H1 (cell line): Measurements from ENCODE around the gene FAM204A. TPM values are rescaled to one million over a fixed set of nuclear protein-coding genes. Genes with fewer than 3 reads are reported as not detected.
A peak's percentile ranks its signal among the peaks of the same experiment; 100 is the strongest.

ENCODE experiments used
- CTCF ChIA-PET: fragments of 300-600 bp; sonication (Branson Sonifier 250); formaldehyde crosslinking; loops from one replicate; lab custom pipeline; 2021; ENCODE audit not compliant: partially characterized antibody; lab: Charles Lee
- POLR2A ChIA-PET: fragments of 300-600 bp; sonication (Branson Sonifier 250); formaldehyde crosslinking; loops from one replicate; lab custom pipeline; 2021; ENCODE audit warnings: inconsistent platforms; ENCODE audit not compliant: partially characterized antibody; lab: Charles Lee
- DNase-seq, 2 experiments: peaks; one replicate each; pipeline versions ENCODE4 v3.0.0 to v3.0.0-alpha.2; 2010 to 2022; ENCODE audit warnings: low spot score in 2 of 2, low read depth in 1 of 2, mixed read lengths in 1 of 2
- FAIRE-seq: peaks from 2 replicates; lab custom pipeline; 2011; peaks lifted over from hg19 to GRCh38; lab: Jason Lieb, UNC
- H2AFZ ChIP-seq: 2 replicates; pipeline ENCODE4 v1.8.1; 2012; ENCODE audit warnings: low read length, inconsistent platforms
- H2AK5ac ChIP-seq: 2 replicates; pipeline ENCODE4 v1.6.1; 2013; ENCODE audit warnings: low read depth, low read length
- H2BK120ac ChIP-seq: replicated peaks from 2 replicates; pipeline ENCODE3; 2013; ENCODE audit warnings: low read depth, low read length, inconsistent platforms
- H2BK12ac ChIP-seq: 2 replicates; pipeline ENCODE4 v1.6.1; 2013; ENCODE audit warnings: low read depth, low read length
- H2BK15ac ChIP-seq: 2 replicates; pipeline ENCODE4 v1.6.1; 2013; ENCODE audit warnings: low read length
- H2BK20ac ChIP-seq: 2 replicates; pipeline ENCODE4 v1.6.1; 2013; ENCODE audit warnings: low read length
- H2BK5ac ChIP-seq: 2 replicates; pipeline ENCODE4 v1.6.1; 2013; ENCODE audit warnings: low read depth, low read length
- H3K14ac ChIP-seq: 2 replicates; pipeline ENCODE4 v1.6.1; 2013; ENCODE audit warnings: inconsistent platforms; ENCODE audit not compliant: insufficient read length
- H3K18ac ChIP-seq: 2 replicates; pipeline ENCODE4 v1.6.1; 2013; ENCODE audit warnings: low read length; ENCODE audit errors: extremely low read depth
- H3K23ac ChIP-seq: 2 replicates; pipeline ENCODE4 v1.6.1; 2013; ENCODE audit warnings: inconsistent platforms; ENCODE audit not compliant: insufficient read length
- H3K23me2 ChIP-seq: 2 replicates; pipeline ENCODE4 v1.6.1; 2013; ENCODE audit warnings: low read depth, low read length
- H3K27ac ChIP-seq: 2 replicates; pipeline ENCODE4 v1.6.1; 2011; ENCODE audit warnings: low read depth, low read length, inconsistent platforms
- H3K27me3 ChIP-seq, 4 experiments: replicated peaks in 1 of 4; 1 replicate in 1 of 4; 2 replicates in 3 of 4; pipeline versions ENCODE4 v1.6.1 to v1.8.1; 2011 to 2013; ENCODE audit warnings: low read length in 3 of 4, mild to moderate bottlenecking in 3 of 4, inconsistent platforms in 2 of 4, mixed read lengths in 2 of 4, moderate library complexity in 1 of 4; ENCODE audit not compliant: control insufficient read depth in 3 of 4, insufficient read depth in 3 of 4; ENCODE audit errors: extremely low read depth in 1 of 4
- H3K36me3 ChIP-seq, 4 experiments: 2 replicates each; pipeline versions ENCODE4 v1.6.1 to v1.8.1; 2011 to 2013; ENCODE audit warnings: mild to moderate bottlenecking in 4 of 4, low read length in 3 of 4, moderate library complexity in 2 of 4, control low read depth in 1 of 4, inconsistent platforms in 1 of 4; ENCODE audit not compliant: insufficient read depth in 4 of 4, control insufficient read depth in 2 of 4
- H3K4ac ChIP-seq: replicated peaks from 2 replicates; pipeline ENCODE3; 2013; ENCODE audit warnings: low read length, low read depth, mixed read lengths, inconsistent platforms; ENCODE audit not compliant: insufficient read length
- H3K4me1 ChIP-seq, 4 experiments: replicated peaks in 1 of 4; 1 replicate in 1 of 4; 2 replicates in 3 of 4; pipeline versions ENCODE4 v1.6.1 to v1.8.1; 2011 to 2013; ENCODE audit warnings: low read length in 3 of 4, inconsistent platforms in 2 of 4, mixed read lengths in 1 of 4; ENCODE audit not compliant: insufficient read depth in 4 of 4, control insufficient read depth in 3 of 4
- H3K4me2 ChIP-seq, 2 experiments: 2 replicates each; pipeline versions ENCODE4 v1.6.1 to v1.8.1; 2011 to 2013; ENCODE audit warnings: low read depth in 2 of 2, low read length in 2 of 2, control low read depth in 1 of 2, inconsistent platforms in 1 of 2, mild to moderate bottlenecking in 1 of 2; ENCODE audit not compliant: insufficient read depth in 1 of 2
- H3K4me3 ChIP-seq, 4 experiments: fragments of 200-600, 300-600 bp in 1 of 4; sonication (generic), shearing (Covaris generic), sonication (Bioruptor Twin) in 1 of 4; 2 replicates each; pipeline versions ENCODE4 v1.5.1 to v1.8.1; 2011 to 2016; ENCODE audit warnings: low read length in 4 of 4, low read depth in 3 of 4, control low read depth in 2 of 4, inconsistent platforms in 2 of 4, mild to moderate bottlenecking in 2 of 4, mixed read lengths in 1 of 4, moderate library complexity in 1 of 4; ENCODE audit not compliant: insufficient read depth in 2 of 4; ENCODE audit errors: extremely low read depth in 1 of 4
- H3K56ac ChIP-seq: replicated peaks from 2 replicates; pipeline ENCODE3; 2013; ENCODE audit warnings: low read depth, mild to moderate bottlenecking, mixed read lengths, low read length, inconsistent platforms; ENCODE audit not compliant: insufficient read length
- H3K79me1 ChIP-seq: 2 replicates; pipeline ENCODE4 v1.6.1; 2013; ENCODE audit warnings: low read depth, low read length, control low read depth
- H3K79me2 ChIP-seq, 2 experiments: 2 replicates each; pipeline versions ENCODE4 v1.6.1 to v1.8.1; 2012 to 2013; ENCODE audit warnings: low read length in 2 of 2, mild to moderate bottlenecking in 2 of 2, inconsistent platforms in 1 of 2; ENCODE audit not compliant: insufficient read depth in 2 of 2, control insufficient read depth in 1 of 2
- H3K9ac ChIP-seq, 4 experiments: replicated peaks in 1 of 4; 1 replicate in 1 of 4; 2 replicates in 3 of 4; pipeline versions ENCODE4 v1.6.1 to v1.8.1; 2011 to 2013; ENCODE audit warnings: low read depth in 3 of 4, low read length in 3 of 4, control low read depth in 2 of 4, mild to moderate bottlenecking in 2 of 4, moderate library complexity in 2 of 4, inconsistent platforms in 1 of 4; ENCODE audit errors: extremely low read depth in 1 of 4
- H3K9me3 ChIP-seq, 2 experiments: 2 replicates each; pipeline versions ENCODE4 v1.6.1 to v1.8.1; 2012 to 2013; ENCODE audit warnings: mild to moderate bottlenecking in 2 of 2, moderate library complexity in 2 of 2, control low read depth in 1 of 2, inconsistent platforms in 1 of 2, low read depth in 1 of 2, low read length in 1 of 2, mixed read lengths in 1 of 2; ENCODE audit not compliant: insufficient read depth in 2 of 2
- H4K20me1 ChIP-seq, 2 experiments: replicated peaks in 1 of 2; 2 replicates each; pipeline versions ENCODE3 to v1.8.1; 2011 to 2013; ENCODE audit warnings: inconsistent platforms in 2 of 2, low read length in 2 of 2, mild to moderate bottlenecking in 1 of 2; ENCODE audit not compliant: insufficient read depth in 2 of 2, control insufficient read depth in 1 of 2
- H4K5ac ChIP-seq: 2 replicates; pipeline ENCODE4 v1.6.1; 2013; ENCODE audit warnings: low read length, low read depth, mixed read lengths, inconsistent platforms; ENCODE audit not compliant: insufficient read length
- H4K8ac ChIP-seq: 2 replicates; pipeline ENCODE4 v1.8.0; 2013; ENCODE audit warnings: mild to moderate bottlenecking, moderate library complexity, low read length, inconsistent platforms; ENCODE audit not compliant: insufficient read depth; ENCODE audit errors: extremely low read depth
- H4K91ac ChIP-seq: replicated peaks from 2 replicates; pipeline ENCODE3; 2013; ENCODE audit warnings: low read length, mixed read lengths, inconsistent platforms; ENCODE audit not compliant: insufficient read length
- CEBPB ChIP-seq: IDR thresholded peaks from 2 replicates; pipeline ENCODE4 v1.6.1; 2012; ENCODE audit warnings: low read depth, low read length
- RAD21 ChIP-seq, 2 experiments: IDR thresholded peaks in 1 of 2; conservative IDR thresholded peaks in 1 of 2; 2 replicates each; pipeline ENCODE4 v1.6.1; 2011; ENCODE audit warnings: low read depth in 2 of 2, low read length in 2 of 2, improper control_type of control experiment in 1 of 2, inconsistent platforms in 1 of 2, mild to moderate bottlenecking in 1 of 2, moderate library complexity in 1 of 2
- WGBS, 2 experiments: shearing (Covaris generic) in 1 of 2; methylation state at CpG; one replicate each; pipeline versions ENCODE4 v1.1.6 to v1.1.7; 2013 to 2015; ENCODE audit warnings: low lambda C conversion rate in 2 of 2, mixed read lengths in 2 of 2, inconsistent platforms in 1 of 2, low coverage in 1 of 2, missing lambda C conversion rate in 1 of 2; ENCODE audit not compliant: insufficient replicate concordance in 2 of 2, insufficient coverage in 1 of 2, insufficient read length in 1 of 2; ENCODE audit errors: extremely low coverage in 1 of 2, missing lambda C conversion rate in 1 of 2; 5-methylcytosine and 5-hydroxymethylcytosine counted together
- polyA plus RNA-seq, 7 experiments: library from polyadenylated mRNA; depleted of rRNA in 3 of 7; stranded (reverse) in 5 of 7; unstranded in 2 of 7; fragments of >200 nt in 5 of 7; fragments of 200-250 nt in 2 of 7; gene quantifications; 1 replicate in 5 of 7; 2 replicates in 1 of 7; 4 replicates in 1 of 7; pipeline versions ENCODE4 v1.2.1 to v1.2.3, GENCODE V29; 2011 to 2013; ENCODE audit warnings: missing spikeins in 2 of 7, mixed read lengths in 2 of 7
- total RNA-seq: library from RNA; stranded (reverse); fragmentation: NEBNext Ultra II Directional; extraction: Animal tissue kit (Norgen Biotek cat#: 25700); gene quantifications from 2 replicates; pipeline ENCODE4 v1.2.1, GENCODE V29; 2021

Gene FAM204A
- total and polyA plus RNA-seq, 2 of the 8 experiments (the other 6 are each of a cell fraction or from before 2014, with no cell fraction given) = 4.9 to 37.4 TPM

GRCh38 chr10:118383063-118383689 lies 41.1 kb upstream of the FAM204A start:
- no peaks in the 10 kb centered on the region for H3K23me2 ChIP-seq
- FAIRE-seq = no peak

More at GRCh38 chr10:118383063-118383689, 41.1 kb upstream of the FAM204A start:
- Histone ChIP-seq H3K79me2 (no peaks in the 10 kb centered on the region), H3K4me3 (no peak overlapping the region), H3K4ac (no peak overlapping the region), H2BK120ac (no peak overlapping the region), H3K9ac (no peak overlapping the region), H3K36me3 (no peaks in the 10 kb centered on the region), H3K4me1 (no peaks in the 10 kb centered on the region), H2AFZ (no peak overlapping the region), H2BK20ac (no peak overlapping the region), H4K5ac (no peak overlapping the region), H3K14ac (no peak overlapping the region)
- CTCF ChIA-PET = interaction anchor here (0.6 to 1.4 kb wide), 3 partner anchors 15 to 91 kb away, joined by 3 to 4 read pairs (median 4); no protein-coding TSS in a partner anchor
- WGBS, 2 experiments = 82% methylated on average over 4 of the region's 4 CpGs; no CpG with 5 or more reads in 1 of the 2 experiments
- POLR2A ChIA-PET = no interaction called here
- TF ChIP-seq RAD21 (IDR thresholded peaks at IDR 0.05 in 1 of 2, conservative IDR thresholded peaks at IDR 0.05 in 1 of 2; ENCODE audit: low read depth in 2 of 2, low read length in 2 of 2) = no peak
- TF ChIP-seq CEBPB = peak; percentile 66
- TF ChIP-seq, all 59 proteins: peak for 1
- Histone ChIP-seq H4K8ac (no peak overlapping the region), H2BK5ac (no peak overlapping the region), H3K23ac (no peak overlapping the region), H3K79me1 (no peaks in the 10 kb centered on the region), H2AK5ac (no peak overlapping the region), H2BK12ac (no peak overlapping the region), H3K56ac (no peak overlapping the region), H2BK15ac (no peak overlapping the region), H3K4me2 (no peak overlapping the region), H4K91ac (no peak overlapping the region), H3K27ac (no peak overlapping the region), H4K20me1 (no peaks in the 10 kb centered on the region), H3K18ac (no peak overlapping the region), H3K9me3 (no peaks in the 10 kb centered on the region), H3K27me3 (no peaks in the 10 kb centered on the region)
- DNase-seq = no peak
